C1 segment of cervical spinal cord (tissue), 14 donors: ENCODE results near the gene AREL1.

Experiments used
- DNase-seq, 14 donors: peaks; one replicate each; lab custom pipeline; 2025; lab: John Stamatoyannopoulos, UW

AREL1 gene

DNA sequence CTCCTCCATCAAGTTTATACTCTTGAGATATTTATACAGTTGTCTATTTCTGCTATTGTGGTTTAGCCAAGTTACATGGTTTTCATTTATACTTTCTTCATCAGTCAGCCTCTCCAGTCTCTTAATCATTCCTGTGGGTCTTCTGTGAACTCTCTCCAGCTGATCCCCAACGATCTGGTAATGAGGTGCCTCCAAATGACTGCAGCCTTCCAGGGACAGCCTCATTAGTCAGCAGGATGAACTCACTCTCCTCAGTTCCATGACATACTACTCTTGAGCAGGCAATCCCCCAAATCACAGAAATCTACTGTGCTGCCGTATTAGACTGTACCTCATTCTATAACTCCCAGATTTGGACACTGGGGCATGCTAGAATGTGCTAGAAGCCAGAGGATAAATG is 15.3 kb downstream of the AREL1 start:
- no peak for DNase-seq

DNA sequence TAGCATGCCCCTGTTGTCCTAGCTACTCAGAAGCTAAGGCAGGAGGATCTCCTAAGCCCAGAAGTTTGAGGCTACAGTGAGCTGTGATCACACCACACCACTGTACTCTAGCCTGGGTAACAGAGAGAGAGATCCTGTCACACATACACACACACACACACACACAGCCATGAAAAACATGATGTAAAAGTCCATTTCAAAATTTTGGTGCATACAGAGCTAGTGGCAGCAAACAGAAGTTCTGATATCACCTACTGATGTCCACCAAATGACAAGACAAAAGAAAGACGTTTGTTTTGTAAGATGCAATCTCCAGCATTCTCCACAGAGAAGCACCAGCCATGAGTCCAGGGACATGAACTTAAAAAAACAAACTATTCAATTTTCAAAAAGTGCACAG is 15.9 kb downstream of the AREL1 start:
- no peak for DNase-seq

DNA sequence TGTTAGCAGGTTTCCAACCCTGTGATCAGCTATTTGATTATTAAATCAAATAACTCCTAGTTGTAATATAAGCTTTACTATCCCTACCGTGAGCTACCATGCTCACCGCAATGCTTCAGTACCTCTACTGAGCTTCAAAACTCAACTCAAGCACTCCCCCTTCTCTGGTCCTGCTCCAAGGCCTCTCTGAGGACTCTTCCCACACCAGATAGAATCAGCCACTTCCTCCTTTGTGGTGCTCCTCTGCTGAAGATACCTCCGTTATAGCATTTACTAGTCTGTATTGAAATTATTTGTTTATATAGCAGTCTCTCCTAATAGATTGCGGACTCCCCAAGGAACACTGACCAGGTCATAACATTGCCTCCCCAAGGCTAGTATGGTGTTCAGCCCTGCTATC is 17.5 kb downstream of the AREL1 start:
- DNase-seq: no peak

DNA sequence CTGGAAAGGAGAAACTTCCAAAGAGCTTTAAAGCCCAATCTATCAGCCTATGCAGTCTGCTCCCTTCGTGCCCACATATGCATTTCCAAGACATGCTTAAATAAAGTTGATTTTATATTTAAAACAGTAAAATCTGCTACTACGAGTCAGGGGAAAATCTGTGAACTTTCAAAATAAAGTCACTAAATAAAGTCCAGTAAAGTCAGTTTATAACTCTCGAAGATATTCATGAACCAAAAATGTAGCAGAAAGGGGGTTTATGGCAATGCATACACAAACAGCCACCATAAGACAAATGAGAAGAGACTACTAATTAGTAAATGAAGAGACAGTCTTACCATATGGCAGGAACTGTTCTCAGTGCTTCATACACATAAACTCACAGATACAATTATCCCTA is 19.7 kb downstream of the AREL1 start:
- no peak for DNase-seq

DNA sequence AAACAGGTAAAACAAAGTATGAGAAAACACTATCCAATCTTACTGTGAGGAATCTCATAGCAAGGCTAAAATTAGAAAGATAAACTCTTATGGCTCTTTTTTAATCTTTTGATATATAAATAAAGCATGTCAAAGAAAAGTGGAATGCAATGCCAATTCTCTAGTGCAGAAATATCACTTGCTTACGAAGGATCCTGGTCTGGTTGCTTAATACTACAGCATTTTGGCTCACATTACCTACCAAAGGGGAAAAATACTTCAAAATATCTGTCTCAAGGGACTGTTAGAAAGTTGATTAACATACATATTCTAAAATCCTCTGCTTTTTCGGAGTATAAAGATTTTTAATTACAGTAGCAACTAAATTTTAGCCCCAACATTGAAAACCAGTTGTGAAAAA is 21.4 kb downstream of the AREL1 start:
- DNase-seq: no peak

DNA sequence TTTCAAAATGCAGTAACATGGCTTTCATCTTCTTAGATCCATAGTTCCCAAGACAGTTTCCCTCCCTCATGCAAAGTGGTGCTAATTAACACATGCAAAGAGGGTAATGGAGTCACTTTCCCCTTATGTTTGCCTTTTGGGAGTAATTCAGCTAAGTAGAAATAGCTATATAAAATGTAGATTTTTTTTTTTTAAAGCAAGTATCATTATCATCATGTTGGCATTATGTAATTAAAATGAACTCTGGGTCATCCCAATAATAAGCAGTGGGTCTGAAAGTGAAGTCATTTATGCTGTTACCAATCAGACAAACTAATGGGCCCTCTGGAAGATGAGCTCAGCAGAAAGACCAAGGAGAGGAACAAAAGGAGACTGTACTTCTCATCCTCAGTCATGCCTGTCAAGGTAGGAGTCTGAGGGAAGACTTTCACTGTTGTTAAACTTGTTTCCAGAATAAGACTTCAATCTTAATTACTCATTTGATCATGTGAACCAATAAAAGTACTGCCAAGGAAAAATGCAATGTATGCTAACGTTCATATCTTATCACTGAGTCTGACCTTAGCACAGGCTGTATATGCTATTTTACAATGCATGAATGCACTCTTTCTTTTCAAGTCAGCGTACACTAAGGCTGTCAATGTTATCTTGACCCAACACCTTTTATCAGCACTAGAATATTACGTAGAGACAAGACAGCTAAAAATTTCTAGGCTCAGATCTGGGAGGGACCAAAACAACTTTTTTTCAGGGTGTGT is 26.8 kb downstream of the AREL1 start:
- DNase-seq: no peak

DNA sequence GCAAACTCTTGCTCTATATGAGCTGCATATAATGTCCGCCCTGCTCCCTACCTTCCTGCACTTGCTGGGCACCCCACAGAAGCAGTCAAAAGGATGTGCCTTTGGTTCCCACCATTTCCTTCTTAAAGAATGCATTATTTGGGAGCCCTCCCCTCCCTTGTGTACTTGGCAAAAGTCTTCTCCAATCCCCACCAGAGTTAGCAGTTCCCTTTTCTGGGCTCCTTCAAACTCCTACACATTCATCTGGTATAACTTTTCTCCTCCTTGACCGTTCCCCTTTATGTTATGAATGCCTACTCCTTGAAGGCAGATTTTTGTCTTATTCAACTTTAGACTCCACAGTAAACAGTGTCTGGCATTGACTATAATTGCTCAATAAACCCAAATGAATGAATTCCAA is 27.8 kb downstream of the AREL1 start:
- no peak for DNase-seq

DNA sequence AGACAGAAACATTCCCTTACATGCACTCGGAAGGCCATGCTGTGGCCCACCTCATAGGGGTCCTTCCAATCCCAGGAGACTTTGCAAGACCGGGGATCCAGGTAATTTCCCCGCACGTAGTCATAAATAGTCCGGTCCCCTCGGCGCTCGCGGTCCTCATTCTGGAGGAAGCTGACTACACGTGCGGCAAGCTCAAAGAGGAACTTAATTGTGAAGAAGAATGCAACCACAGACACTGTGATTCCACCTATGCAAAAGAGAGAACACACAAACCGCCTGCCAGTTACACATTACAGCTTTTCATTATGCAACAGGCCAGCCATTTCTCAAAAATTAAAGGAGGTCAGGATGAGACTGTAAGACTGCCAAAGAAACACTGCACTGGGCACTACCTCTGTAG is 28.4 kb downstream of the AREL1 start:
- DNase-seq: no peak

DNA sequence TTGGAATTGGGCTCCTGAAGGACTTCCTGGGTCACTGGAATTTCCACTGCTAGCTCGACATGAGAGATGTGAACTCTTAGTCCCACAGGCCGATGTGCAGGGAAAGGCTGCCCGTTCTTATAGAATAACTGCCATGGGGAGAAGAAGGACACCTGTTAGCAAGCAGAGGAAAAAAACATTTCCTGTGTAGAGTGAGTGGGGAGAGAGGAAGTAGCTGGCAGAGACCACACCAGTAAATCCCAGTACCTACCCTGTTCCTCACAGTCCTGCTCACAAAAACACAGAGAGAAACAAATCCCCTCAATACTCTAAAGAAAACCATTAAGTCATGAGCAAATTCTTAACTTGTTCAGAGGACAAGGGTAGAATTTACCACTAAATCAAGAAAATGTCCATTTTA is 29.5 kb downstream of the AREL1 start:
- no peak for DNase-seq

DNA sequence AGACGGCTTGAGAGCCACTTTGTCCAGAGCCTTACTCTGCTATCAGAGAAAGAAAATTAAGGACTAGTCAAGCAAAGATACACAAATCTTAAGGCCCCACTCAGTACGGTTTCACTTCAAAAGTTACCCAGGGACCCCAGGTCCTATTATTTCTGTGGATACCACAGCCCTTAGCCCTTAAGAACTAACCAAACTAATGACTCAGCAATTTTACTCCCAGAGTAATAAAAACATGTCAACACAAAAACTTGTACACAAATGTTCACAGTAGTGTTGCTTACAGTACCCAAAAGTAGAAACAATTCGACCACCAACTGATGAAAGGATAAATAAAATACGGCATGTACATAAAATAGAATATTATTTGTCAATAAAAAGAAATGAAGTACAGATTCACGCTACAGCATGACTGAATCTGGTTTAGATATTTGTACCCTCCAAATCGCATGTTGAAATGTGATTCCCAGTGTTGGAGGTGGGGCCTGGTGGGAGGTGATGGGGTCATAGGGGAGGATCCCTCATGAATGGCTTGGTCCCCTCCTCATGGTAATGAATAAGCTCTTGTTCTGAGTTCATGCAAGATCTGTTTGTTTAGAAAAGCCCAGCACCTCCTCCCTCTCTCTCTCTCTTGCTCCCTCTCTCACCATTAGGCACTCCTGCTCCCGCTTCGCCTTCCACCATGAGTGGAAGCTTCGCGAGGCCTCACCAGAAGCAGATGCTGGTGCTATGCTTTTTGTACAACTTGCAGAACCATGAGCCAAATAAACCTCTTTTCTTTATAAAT is 30.5 kb downstream of the AREL1 start:
- peak in 8 of 14 donors; percentile 1 to 40 (median 16) for DNase-seq

DNA sequence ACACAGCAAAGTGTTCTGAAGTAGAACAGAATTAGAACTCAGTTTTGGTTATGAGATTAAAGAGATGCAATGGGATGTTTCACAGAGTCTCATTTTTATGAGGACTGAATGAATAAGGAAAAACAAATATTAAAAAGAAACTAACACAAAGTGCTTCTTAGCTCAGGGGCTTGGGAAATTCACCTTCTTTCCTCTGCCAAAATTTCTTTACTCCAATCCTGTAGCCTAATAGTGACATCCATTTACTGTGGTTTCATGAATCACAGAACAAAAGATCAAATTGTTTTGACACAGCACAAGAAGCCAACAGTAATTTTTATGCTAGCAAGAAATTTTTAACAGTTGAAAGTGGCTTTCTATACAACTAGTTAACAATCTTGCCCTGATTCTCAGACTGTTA is 37.7 kb downstream of the AREL1 start:
- no peak for DNase-seq

DNA sequence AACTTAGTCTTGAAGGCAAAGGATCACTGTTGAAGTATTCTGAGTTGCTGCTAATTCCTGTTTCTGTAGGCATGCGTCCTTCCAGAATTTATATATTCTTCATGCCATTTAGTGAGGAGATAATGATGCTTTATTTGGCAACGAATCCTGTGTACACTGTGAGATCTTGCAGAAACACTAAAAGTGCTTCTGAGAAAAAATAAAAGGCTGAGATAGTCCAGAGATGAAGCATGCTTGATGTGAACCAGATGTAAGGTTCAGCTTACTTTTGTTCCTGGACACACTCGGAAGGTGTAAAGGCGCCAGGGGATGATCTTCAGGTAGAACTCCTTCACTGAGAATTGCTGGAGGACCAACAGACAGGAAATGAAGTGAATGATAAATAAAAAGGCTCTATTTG is 39.1 kb downstream of the AREL1 start:
- no peak for DNase-seq

DNA sequence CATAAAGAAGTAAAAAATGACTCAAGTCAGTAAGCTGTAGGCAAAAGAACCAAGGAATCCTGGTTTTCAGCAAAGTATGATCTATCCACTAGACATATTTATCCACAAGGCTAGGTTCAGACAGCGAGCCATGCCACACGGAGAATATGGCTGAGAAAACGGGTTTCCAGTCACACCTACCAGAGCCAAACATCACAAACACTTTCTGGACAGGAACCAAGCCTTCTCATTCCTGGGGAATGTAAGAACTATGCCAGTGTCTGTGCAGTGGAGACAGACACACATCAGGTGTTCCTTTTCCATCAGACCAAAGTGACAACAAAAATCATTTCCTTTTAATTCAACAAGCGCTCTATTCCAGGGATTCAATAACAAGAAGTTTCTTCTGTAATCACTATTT is 41.1 kb downstream of the AREL1 start:
- no peak for DNase-seq

DNA sequence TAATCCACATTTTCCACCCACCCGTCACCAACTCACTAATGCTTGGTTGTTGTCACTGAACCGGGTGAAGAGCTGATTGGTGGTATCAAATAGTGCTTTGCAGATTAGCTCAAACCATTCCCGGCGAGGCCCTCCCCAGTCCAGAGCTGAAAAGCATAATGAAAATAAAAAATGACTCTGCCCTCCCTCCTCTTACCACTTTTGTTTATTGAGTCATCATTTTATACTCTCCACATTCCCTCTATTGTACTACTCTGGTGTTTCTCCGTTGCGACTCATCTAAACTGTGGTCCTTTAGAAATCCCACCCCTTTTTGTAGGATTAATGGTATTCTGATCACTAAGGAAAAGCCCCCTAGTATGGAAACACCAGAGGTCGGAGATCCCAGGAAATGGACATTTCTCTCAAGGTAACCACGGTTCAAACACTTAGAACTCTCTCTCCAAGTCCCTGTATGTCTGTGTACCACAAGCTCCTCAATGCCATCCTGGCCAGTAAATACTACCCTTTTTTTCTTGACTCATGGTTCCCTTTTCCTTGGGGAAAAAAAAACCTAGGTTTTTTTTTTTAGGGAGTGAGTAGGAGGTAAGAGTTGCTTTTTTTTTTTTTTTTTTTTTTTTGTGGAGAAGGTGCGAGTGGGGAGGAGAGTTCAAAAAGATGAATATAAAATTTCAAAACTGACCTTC is 42.0 kb downstream of the AREL1 start:
- DNase-seq: no peak

DNA sequence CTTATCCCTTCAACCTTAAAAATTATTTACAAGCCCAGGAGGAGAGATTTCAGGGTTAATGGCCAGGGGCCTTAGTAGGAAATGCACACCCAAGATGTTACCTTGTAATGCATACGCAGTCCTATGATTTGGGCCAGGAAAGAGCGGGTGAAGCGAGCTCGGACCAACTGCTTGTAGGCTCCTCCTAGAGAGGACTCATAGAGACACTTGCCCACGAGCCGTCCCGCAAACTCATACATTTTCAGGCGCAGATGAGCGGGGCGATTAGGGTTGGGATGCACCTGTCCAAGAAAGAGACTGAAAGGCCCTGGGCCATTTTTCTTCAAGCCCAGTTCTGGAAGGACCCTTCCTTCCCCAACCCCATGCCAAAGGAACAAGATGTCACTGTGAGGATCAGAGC is 43.0 kb downstream of the AREL1 start:
- DNase-seq: no peak

DNA sequence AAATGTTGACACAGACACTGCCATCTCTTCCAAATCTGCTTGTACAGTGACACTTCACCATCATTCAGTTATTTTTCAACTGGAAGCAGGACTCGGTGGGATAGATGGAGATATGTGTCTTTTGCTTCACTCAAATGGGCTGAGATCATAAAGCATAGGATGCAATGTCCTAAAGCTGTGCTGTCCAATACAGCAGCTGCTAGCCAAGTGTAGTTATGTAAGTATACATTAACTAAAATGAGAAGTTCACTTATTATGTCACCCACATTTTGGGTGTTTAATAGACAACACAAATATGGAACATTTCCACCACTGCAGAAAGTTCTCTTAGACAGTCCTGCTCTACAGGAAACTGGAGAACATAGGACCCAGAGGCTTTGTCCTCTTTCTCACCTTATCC is 43.6 kb downstream of the AREL1 start:
- no peak for DNase-seq

DNA sequence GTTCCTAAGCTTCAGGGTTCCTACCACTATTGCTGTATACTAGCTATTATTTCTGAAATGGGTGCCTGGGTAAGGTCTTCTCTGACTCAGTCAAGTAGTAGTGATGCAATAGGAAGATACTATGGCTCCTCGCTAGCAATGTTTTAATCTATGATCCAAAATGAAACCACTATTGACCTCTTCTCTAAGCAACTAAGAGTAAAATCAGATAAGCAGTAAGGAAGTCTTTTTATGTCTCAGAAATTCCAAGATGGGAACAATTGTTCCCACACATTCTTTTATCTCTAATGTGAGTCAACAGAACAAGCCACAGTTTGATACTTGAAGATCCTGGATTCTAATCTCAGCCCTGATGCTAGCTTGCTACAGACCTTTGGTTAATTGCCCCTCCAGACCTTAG is 45.1 kb downstream of the AREL1 start:
- no peak for DNase-seq

DNA sequence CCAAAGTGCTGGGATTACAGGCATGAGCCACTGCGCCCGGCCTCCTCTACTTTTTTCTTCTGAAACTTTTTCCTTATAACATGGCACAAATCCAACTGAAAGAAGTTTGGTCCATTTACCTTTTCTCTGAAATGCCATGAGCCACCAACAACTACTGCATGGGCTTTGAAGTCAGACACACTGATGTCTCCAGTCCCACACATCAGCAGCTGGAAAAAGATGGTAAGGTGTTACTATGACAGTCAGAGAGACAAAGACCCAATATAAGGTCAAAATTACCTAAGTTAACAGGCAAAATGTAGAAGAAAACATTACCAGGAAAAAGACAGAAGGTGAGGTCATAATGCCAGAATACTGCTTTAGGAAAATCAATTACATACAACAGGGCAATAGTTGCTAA is 48.2 kb downstream of the AREL1 start:
- DNase-seq: no peak

DNA sequence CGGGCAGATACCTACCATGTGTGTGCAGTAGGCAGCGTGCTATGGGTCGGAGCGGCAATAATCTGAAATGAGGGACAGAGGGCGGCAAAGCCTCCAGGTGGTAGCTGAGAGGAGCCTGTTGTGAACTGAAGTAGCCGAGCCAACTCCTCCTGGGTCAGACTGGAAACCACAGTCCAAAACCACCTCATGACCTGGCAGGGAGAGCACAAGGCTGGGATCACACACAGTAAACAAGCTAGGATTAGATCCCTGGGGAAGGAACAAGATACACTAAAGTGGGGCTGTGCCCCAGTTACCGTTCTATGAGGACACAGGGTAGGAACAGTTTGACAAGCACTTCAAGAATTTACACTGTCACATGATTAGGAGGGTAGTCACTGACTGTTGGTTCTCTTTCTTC is 49.0 kb downstream of the AREL1 start:
- DNase-seq: peak in 1 of 14 donors; percentile 14

DNA sequence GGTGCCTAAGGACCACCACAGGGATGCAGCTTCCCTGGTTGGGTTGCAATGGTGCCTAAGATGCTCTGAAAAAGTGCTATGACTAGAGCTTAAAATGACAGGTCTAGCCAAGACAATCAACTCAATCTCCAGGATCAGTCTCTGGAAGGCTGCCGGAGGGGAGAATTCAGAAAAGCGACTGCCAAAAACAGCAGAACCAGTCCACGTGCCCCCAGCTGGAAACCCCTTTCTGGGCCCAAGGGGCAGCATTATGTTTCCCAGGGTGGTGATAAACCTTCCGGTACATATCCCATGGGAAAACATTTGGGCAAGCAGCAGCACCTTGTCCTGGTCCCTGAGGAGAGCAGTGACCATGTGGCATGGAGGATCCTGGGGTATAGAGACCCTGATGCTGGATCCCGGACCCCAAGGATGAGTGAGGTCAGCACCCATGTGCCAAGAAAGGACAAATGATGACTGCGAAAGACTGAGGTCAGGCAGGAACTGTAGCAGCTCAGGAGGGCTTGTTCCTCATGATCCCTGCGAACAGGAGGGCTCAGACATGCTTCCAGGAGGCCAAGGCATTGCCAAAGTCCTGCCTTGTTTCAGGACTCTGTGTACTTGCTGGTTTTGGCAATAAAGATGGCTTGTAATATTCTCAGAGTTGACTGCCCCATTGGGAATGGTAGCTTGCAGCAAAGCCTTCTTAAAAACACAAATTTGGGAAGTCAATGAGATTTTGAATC is 51.0 kb downstream of the AREL1 start:
- DNase-seq: no peak

DNA sequence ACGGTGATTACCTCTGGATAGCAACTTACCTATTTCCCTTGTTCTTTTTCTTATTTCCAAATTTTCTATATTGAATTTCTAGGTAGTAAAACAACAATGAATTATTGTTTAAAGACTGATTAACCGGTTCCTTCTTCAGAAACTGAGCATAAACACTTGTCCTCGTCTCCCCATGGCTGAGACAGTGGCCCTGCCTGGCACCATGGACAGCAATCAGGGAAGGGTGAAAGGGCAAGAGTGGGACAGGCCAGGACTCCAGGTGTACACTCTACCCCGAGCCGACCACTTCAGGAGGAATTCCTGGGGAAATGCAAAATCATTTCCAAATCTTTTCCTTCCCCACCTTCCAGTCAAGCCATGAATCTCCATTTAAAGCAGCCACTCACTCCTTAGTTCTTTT is 52.0 kb downstream of the AREL1 start:
- no peak for DNase-seq

DNA sequence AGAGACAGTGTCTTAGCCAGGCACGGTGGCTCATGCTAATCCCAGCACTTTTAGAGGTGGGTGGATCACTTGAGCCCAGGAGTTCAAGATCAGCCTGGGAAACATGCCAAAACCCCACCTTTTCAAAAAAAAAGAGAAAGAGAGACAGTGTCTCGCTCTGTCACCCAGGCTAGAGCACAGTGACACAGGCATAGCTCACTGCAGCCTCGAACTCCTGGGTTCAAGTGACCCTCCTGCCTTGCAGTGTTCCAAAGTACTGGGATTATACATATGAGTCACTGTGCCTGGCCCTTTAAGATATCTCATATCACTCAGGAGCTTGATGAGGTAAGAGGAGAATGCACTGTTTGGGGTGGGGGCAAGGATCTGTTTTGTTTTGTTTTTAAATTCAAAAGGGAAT is 52.7 kb downstream of the AREL1 start:
- no peak for DNase-seq
